ENCODE measurements around the gene SEC61A1.

Gene SEC61A1

DNA sequence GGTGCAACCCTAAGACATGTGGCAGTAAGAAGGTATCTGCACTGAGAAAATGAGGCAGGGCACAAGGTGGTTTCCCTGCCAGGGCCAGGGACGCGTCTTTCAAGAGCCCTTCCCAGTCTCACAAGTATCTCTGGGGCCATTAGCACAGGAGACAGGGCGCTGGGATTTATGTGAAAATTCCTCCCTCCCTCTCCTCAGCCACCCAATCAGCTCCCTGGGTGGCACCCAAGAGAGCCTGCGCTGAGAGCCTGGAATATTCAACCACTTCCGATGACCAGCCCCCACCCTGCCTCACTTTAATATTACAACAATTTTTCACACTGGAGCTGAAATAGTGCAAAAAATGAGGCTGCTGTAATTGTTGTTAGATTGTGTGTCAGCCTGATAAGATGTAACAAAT lies 26.1 kb downstream of the SEC61A1 start:
- no peak for DNase-seq

GRCh38 chr3:128078875-128079274 lies 26.6 kb downstream of the SEC61A1 start:
- no peak for DNase-seq

- no peak for DNase-seq
Observed at GRCh38 chr3:128079823-128080222, 27.6 kb downstream of the SEC61A1 start.

DNA sequence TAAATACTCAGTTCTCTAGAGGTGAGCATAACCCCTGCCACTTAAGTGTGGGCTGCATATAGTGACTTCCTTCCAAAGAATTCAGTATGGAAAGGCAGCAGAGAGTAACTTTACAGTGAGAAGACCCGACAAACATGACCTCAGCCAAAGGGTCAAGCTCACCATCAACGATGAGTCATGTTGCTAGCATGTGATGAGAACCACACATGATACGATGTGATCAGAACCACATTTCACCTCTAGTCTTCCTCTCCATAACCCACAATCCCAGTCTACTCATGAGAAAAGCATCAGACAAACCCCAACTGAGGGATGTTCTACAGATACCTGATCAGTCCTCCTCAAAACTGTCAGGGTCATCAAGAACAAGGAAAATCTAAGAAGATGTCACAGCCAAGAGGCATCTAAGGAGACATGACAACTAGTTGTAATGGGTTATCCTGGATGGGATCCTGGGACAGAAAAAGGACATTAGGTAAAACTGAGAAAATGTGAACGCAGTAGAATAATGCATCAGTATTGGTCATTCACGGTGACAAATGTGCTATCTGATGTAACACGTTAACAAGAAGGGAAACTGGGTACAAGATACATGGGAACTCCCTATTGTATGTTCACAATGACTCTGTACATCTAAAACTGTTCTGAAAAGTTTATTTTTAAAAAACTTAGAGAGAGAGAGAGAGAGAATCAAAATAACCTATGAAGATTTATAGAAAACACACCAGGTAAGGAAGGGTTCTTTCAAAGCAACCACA lies 28.3 kb downstream of the SEC61A1 start:
- DNase-seq: no peak

DNA sequence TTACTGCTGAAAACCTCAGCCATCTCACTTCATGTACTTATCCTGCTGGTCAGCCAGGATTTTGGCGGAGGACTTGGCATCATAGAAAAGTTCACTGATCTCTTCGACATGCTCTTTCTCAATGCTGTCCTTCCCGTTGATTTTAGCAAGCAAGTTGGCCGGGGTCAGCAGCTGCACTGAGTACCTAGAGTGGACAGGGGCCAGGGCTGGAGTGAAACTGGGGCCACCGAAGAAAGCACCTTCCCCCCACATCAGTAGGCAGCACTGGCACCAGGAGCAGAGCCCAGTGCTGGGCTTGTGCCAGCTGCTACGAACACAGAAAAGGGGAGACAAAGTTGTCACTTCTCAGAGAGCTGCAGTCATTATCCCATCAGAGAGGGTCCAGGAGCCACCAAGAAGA lies 29.0 kb downstream of the SEC61A1 start:
- DNase-seq: no peak

DNA sequence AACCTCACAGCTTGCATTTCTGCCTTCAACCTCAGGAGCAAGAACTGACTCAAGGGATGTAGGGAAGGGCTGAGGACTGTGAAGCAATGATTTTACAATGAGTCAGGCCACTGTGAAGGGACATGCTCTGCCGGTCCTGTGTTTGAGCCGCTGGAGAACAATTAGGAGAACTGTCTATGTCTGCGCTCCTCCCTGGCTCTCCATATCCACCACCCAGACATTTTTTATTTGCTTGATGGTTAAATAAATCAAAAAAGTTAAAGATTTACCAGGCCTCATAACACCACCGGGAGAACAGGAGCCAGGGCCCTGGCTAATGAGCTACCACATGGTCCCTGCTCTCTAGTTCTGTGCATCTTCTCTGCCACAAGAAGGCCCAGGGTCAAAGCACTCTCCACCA lies 29.6 kb downstream of the SEC61A1 start:
- no peak for DNase-seq

GRCh38 chr3:128082546-128082945 lies 30.3 kb downstream of the SEC61A1 start:
- DNase-seq: no peak

- no peak for DNase-seq
Observed at GRCh38 chr3:128083396-128083795, 31.2 kb downstream of the SEC61A1 start.

DNA sequence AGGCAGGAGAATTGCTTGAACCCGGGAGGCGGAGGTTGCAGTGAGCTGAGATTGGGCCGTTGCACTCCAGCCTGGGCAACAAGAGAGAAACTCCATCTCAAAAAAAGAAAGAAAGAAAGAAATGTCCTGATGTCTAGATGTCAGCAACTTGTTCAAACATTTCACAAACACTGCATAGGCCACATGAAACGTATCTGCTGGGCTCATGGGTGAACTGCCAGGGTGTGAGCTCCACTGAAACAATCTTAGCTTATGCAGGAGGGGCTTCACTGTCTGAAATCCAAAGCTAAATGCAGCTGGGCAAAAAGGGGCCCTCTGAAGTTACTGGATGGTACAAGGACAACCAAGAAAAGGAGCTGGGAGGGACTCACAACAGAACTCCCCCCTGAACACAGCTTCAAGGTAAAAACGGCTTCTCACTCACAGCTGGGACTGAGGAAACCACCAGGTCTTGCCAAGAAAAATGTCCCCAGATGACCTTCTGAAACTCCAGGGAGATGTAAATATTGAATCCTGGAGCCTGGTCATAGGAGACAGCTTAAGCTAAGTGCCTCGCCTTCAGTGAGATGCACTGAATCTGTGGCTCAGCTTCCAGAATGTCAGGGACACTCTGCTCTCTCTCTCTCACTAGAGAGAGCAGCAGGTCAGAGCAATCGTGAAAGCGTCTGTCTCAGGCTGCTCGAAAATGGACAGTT lies 31.9 kb downstream of the SEC61A1 start:
- no peak for DNase-seq

GRCh38 chr3:128084675-128085021 lies 32.4 kb downstream of the SEC61A1 start:
- no peak for DNase-seq

DNA sequence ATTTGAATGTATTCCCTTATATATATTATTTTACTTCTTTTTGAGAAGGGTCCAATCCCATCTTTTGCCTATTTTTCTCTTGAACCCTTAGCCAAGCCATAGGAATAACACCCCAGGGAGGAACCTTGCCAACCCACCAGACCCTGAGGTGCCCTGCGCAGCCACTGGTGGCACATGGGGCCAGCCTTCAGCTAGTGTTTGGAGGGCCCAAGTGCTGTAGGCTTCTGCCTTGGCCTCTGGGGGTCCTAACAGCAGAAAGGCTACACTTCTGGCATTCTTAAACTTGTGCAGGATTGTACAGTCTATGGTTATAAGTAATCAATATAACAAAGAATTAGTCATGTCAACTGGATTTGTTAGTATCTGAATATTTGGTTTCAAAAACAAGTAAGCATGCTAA lies 36.9 kb downstream of the SEC61A1 start:
- no peak for DNase-seq

DNA sequence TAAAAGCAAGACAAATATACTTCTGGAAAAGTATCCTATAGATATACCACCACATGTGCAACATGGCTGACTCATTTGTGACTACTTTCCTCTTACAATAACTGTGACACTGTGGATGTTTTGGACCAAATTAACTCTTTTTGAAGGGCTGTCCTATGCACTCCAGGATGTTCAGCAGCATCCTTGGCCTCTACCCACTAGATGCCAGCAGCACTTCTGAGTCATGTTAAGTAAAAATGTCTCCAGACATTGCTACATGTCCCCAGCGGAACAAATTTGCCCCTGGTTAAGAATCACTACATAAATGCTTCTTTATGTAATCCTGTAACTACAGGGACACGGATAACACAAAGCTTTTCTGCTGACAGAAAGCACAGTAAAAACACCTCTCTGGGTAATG lies 39.3 kb downstream of the SEC61A1 start:
- DNase-seq: no peak

DNA sequence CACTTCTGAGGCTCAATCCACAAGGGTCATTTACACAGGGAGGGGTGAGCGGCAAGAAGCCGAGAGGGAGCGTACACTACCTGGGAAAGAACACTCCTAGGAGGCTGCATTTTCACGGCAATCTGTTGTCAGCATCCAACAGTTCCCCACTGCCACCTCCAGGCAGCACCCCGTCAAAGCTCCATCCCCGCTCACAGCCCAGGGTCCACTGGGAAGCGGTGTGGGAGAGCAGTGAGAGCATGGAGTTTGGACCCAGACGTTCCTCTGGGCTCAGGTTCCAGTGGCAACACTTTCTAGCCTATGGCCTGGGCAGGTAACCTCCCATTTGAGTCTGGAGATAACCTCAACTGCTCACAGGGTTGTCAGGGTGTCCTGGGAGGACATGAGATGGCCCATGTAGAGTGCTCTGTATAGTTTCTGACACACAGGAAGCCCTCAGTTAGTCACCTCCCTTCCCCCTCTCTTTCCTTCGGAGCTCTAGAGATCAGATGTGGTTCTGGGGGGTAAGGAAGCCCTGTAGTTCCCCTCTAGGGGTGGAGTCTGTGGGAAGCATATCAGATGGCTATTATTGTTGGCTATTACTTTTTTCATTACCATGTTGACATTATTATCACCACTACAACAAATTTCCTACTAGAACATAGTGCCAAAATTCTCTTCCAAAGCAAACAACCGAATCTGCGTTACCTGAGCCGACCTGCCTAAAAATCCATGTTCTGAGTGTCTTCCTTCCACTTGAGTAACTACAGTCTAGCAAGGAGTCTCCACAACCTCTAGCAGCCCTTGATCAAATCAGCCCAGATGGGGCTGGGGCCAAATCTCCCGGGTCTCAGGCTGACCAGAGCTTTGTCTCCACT lies 42.3 kb downstream of the SEC61A1 start:
- DNase-seq: no peak

DNA sequence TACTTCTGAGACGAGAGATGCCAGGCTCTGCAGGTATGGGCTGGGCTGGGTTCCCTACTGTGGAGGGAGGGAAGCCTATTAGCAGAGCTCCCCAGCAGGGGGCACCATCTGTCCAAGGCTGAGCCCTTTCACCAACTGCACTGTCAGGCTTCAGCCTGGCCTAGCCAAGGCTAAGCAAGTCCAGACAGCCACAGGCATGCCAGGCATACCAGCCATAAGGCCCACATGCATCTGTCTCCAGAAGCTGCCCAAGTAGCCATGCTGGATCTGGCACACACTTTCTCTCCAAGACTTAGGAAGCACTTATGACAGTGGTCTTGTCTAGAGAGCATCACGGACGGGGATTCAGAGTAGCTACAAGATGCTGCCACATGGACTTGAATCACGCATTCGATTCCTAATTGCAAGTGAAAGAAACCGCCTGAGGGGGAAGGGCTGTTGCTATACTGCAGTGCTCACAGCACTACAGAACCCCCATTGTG lies 43.0 kb downstream of the SEC61A1 start:
- peak; percentile 81 for DNase-seq

DNA sequence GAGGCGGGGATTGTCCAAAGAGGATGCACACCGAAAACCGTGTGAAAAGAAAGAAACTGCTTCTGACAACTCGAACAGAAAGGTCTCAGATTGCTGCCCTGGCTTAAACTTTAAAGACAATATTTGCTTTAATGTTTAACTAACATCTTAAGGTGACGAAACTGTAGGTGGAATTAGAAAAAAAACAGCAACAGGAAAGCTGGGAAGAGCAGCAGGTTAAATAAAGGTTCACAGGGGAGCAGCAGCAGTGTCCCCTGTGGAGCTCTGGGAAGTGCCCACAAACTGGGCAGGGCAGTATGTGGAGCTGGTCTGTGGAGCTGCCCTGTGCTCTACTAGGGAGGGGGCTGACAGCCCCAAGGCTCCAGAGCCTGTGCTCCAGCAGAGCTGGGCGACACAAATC lies 46.0 kb downstream of the SEC61A1 start:
- DNase-seq: no peak

GRCh38 chr3:128100161-128100560 lies 47.9 kb downstream of the SEC61A1 start:
- DNase-seq: no peak

DNA sequence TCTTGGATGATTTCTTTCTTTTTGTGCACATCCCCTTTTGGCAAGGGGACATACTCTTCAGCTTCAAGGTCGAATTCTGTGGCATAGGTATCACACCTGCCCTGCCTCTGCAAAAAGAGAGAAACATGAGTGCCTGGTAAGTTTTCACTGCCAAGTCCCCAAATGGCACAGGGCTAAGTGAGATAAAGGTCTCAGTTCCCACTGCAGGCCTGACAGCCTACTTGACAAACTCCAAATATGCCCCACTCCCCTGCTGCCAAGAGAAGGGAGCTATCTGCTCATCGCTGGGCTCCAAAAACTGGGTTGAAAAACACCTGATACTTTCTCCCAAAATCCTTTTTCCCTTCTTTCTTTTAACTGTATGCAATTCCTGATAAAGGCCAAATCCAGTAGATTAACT lies 48.4 kb downstream of the SEC61A1 start:
- DNase-seq: no peak

GRCh38 chr3:128103136-128103676 lies 51.0 kb downstream of the SEC61A1 start:
- no peak for DNase-seq

- no peak for DNase-seq
Observed at GRCh38 chr3:128107834-128108233, 55.6 kb downstream of the SEC61A1 start.

GRCh38 chr3:128111147-128111546 lies 58.9 kb downstream of the SEC61A1 start:
- no peak for DNase-seq

GRCh38 chr3:128112357-128112968 lies 60.2 kb downstream of the SEC61A1 start:
- peak; percentile 45 for DNase-seq

- no peak for DNase-seq
Observed at GRCh38 chr3:128113817-128114794, 61.9 kb downstream of the SEC61A1 start.
